GM18867 (cell line): ENCODE data around the gene DCUN1D3.
"Not testable (repeated sequence)": the region's sequence is repeated elsewhere in the genome, so short reads cannot be mapped to it uniquely, and the experiment has no call there.

Source experiments
- ATAC-seq: cut with Tn5 transposase; IDR thresholded peaks from one replicate; pipeline ENCODE4 v1.9.1; 2021; ENCODE audit warnings: mild to moderate bottlenecking, moderate library complexity; ENCODE audit not compliant: unreplicated experiment

Gene DCUN1D3, protein sequence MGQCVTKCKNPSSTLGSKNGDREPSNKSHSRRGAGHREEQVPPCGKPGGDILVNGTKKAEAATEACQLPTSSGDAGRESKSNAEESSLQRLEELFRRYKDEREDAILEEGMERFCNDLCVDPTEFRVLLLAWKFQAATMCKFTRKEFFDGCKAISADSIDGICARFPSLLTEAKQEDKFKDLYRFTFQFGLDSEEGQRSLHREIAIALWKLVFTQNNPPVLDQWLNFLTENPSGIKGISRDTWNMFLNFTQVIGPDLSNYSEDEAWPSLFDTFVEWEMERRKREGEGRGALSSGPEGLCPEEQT

DNA sequence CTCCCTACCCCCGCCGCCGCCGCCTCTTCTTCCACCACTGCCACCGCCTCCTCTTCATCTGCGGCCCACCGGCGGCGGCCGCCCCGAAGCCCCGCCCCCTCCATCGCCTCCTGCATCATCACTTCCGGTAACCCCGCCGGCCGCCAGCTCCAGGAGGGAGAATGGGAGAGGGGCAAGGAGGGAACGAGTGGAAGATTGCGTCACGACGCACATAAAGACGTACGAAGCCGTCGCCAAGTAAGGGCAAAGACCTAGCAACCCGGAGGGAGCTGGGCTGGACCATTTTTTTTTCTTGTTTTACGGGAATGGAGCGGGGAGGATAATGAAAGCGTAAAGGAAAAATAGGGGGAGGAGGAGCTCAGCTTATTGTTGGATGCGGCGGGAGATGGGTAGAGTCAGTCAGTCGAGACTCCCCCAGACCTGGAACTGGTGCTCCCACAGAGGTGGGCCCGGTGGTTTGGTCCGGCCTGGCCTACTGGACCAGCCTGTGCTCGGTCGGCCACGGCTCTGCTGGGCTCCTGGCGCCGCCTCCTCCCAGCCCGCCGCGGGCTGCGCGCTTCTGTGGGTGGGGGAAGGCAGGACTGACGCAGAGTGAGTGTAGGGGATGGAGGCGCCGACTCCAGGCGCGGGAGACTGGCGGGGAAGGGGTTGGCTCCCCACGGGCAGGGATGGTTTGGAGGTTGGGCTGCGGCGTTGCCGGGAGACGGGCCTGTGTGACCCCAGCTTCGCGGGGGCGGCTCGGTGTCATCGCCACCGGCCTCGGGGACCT, at the start of gene DCUN1D3, which contains the start of gene LYRM1:
TSS of gene DCUN1D3 (minus strand) at position 60 of the 769 bp plus-strand sequence. CDS start 37,820 bp downstream, outside the sequence.
TSS of gene LYRM1 (plus strand) at position 473 of the 769 bp plus-strand sequence. CDS start 14,785 bp downstream, outside the sequence.
- ATAC-seq: peak; percentile 74

DNA sequence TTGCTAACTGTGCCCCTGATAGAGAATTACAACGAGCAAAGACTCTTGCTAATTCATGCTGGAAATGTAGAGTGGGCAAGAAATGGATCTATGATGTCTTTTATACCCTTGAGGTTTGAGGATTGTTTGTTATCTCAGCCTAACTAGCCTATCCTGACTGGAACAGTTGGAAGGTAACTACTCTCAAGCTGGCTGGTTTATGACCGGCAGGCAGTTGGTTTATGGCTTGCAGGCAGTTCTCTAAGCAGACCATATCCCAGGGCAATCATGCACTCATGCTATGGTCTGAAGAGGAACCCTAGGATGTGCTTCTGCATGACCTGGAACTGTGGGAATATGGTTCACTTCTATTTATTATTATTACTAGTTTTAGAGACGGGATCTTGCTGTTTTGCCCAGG, 49.5 kb upstream of the DCUN1D3 start:
- no peak for ATAC-seq

DNA sequence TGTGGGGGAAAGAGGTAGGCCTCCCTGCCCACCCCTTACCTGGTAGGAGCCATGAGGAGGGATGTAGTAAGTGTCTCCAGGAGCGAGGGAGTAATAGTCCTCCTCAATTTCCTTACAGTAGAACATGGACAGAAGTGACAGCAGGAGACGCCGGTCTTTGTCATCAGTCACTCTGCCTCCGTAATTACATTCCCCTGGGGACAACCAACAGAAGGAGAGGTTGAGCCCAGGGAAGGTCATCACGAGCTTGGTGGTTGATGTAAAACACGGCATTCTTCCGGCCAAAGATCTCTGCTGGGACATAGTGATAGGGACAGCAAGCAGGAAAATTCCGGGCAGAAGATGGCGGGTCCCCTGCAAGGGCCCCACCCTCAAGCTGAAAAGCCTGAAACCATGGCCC, 48.3 kb upstream of the DCUN1D3 start:
- ATAC-seq: no peak

DNA sequence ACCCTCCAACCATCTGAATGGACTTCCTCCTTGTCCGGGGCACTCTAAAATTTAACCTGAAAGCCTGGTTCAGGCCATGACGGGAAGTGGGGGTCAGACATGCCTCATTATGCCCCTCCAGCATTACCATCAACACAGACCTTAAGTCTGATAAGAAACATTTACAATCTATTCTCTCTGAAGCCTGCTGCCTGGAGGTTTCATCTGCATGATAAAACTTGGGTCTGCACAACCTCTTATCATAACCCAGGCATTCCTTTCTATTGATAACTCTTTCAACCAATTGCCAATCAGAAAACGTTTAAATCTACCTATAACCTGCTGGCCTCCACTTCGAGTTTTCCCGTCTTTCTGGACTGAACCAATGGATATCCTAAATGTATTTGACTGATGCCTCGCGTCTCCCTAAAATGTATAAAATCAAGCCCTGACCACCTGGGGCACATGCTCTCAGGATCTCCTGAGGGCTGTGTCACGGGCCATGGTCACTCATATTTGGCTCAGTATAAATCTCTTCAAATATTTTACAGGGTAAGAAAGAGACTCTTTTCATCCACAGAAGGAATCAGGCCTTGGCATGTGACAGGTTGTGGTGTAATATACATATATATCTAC, 46.0 kb upstream of the DCUN1D3 start:
- ATAC-seq: no peak

DNA sequence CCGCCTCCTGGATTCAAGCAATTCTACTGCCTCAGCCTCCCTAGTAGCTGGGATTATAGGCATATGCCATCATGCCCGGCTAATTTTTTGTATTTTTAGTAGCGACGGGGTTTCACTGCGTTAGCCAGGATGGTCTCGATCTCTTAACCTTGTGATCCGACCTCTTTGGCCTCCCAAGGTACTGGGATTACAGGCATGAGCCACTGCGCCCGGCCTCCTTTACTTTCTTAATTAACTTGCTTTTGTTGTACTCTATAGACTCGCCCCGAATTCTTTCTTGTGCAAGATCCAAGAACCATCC, 45.4 kb upstream of the DCUN1D3 start:
- not testable (repeated sequence) for ATAC-seq

DNA sequence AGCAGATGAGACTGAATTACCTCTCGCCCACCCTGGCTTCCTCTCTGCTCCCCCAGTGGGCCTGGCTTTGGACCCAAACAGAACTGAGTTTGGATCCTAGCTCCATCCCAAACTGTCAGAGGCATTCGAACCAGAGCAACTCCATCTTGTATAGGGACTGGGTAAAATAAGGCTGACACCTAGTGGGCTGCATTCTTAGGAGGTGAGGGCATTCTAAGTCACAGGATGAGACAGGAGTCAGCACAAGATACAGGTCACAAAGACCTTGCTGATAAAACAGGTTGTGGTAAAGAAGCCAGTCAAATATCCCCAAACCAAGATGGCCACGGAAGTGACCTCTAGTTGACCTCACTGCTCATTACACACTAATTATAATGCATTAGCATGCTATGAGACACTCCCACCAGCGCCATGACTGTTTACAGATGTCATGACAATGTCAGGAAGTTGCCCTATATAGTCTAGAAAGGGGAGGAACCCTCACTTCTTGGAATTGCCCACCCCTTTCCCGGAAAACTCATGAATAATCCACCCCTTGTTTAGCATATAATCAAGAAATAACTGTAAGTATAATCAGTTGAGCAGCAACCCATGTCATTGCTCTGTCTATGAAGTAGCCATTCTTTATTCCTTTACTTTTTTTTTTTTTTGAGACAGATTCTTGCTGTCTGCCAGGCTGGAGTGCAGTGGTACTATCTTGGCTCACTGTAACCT, 44.9 kb upstream of the DCUN1D3 start:
- ATAC-seq: no peak

DNA sequence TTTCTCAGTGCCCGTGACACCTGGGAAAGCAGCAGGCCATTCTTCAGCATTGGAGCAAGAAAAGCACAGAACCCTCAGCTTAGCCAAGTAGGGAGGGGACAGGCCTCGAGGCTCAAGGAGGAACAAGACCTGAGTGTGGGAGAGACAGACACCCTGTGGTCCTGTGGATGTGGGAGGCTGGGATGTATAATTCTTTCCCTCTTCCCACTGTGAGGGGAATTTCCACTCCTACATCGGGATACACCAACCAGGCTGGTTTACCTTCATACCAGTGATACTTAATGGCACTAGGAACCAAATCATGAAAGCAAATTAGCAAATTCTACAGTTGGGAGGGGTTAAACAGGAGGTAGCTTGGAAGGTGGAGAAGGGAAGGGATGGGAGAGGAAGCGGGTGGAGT, 42.1 kb upstream of the DCUN1D3 start:
- no peak for ATAC-seq

DNA sequence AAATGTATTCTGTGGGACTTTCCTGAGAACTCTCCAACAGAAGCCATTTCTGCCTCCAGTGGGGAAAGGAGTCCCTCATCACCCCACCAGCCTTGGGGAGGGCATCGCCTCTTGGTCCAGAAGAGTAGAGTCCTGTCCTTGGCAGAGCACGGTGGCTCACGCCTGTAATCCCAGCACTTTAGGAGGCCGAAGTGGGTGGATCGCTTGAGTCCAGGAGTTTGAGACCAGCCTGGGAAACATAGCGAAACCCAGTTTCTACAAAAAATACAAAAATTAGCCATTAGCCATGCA, 41.4 kb upstream of the DCUN1D3 start:
- ATAC-seq: no peak

DNA sequence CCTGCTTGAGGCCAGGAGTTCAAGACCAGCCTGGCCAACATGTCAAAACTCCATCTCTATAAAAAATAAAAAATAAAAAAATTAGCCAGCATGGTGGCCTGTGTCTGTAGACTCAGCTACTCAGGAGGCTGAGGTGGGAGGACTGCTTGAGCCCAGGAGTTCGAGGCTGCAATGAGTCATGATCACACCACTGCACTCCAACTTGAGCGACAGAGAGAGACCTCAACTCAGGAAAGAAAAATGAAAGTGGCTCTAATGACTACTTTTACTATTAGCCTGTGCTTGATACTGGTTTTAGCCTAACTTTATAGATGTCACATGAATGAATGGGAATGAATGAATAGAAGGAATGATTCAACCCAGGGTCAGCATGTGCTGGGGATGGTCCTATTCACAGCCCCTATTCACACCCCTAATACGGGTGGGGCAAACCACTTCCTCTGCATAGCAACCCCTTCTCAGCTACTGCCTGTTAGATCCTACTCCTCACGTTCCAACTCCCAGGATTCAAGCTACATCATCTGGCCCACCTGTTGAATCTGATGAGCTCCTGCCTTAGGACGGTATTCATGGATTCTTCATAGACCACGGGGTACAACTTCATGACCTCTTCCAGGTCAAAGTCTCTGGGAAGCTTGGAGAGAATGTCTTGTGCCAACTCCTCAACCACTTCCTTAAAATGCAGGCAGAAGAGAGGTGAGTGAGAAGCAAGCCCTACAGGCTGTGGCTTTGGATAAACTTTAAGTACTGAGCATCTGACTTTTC, 40.9 kb upstream of the DCUN1D3 start:
- no peak for ATAC-seq

DNA sequence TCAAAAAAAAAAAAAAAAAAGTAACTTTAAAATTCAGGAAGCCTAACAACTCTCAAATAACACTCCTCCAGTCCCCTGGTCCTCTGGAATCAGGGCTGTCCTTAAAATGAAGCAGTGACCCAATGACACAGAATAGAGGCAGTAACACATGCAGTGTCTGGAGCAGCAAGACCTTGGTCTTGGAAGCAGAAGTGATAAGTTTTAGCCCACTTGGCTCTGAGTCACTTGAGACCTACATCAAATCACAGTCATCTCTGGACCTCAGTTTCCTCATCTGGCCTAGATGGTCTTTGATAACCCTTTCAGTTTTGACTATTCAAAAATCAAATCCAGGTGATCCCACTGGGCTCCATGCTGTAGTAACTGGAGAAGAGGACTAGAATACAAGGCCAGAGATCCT, 39.5 kb upstream of the DCUN1D3 start:
- no peak for ATAC-seq

DNA sequence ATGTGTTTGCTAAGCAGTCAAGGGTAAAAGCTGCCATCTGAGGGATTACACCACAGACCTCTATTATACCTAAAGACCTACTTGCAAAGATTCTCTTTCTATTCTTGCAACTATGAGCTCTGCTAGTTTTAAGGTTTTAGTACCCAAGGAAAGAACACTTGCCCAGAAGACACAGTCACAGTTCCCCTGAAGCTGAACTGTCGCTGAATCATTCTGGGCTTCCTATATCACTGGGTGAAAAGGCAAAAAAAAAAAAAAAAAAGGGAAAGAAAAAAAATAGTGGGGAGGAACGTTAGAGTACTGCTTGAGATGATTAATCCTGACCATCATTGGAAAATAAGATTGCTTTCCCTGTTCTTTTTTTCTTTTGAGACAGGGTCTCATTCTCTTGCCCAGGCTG, 38.3 kb upstream of the DCUN1D3 start:
- no peak for ATAC-seq

DNA sequence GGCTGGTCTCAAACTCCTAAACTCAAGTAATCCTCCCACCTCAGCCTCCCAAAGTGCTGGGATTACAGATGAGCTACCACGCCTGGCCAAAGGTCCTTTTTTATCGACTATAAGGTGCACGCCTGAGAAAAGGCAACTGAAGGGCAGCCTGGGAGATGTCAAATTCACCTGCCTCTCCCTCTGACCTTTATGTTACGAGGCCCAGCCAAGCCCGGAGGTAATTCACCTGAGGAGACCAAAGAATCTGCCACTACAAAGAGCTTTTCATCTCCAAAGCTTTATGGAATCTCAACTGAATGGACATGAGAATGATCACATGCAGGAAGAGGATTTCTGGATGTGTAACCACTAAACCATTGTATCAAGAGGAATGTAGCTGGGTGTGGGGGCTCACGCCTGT, 37.6 kb upstream of the DCUN1D3 start:
- no peak for ATAC-seq

DNA sequence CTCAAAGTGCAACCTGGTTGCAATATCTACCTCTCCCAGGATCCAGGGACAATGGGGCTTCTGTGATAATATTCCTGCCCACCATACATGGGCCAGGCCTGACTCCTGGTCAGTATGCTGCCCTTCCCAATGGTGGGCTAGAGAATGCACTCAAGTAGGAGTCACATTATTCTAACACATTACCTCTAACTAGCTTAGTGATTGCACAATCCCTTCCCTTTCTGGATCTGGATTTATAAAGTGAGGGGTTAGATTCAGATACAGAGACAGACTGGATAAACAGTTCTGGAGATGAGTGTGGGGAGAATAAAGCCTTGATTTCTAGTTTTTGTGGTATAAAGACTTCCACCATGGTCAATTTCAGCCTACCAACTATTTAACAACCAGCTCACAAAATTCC, 33.4 kb upstream of the DCUN1D3 start:
- no peak for ATAC-seq

DNA sequence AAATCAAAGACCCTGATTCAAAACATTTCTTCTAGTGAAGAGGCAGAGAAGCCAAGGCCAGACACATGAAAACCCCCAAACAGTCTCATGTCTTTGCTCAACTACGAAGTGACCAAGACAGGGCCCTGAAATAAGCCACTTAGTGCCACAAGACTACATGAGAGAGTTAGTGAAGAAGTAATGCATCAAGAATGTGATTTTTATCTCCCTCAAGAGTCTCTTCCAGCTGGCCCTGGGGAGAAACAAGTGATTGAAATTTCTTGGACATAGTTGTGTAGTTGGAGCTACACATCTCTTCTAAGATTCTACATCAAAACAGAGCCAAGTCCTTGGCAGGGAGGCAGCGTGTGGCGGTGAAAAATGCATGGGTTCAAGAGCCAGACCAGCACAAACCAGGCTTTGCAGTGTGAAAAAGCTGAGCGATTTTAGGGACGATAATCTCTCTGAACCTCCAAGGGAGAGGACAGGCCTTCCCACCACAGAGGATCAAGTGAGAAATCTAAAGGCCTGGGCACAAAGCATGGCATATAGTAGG, 31.0 kb upstream of the DCUN1D3 start:
- no peak for ATAC-seq

DNA sequence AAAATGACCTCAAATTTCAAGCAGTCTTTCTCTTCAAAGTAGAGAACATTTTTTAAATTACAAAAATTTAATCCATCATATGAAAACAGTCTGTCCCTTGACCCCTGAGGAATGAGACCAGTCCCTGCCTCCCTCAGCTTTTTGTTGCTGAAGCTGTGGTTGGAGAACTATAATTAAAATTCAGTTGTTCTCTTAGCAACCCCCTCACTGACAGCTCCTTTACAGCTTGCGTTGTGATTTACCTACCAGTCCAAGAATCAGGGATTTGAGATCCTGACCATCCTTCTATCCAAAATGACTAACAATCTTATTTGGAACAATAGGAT, 30.2 kb upstream of the DCUN1D3 start:
- ATAC-seq: no peak

DNA sequence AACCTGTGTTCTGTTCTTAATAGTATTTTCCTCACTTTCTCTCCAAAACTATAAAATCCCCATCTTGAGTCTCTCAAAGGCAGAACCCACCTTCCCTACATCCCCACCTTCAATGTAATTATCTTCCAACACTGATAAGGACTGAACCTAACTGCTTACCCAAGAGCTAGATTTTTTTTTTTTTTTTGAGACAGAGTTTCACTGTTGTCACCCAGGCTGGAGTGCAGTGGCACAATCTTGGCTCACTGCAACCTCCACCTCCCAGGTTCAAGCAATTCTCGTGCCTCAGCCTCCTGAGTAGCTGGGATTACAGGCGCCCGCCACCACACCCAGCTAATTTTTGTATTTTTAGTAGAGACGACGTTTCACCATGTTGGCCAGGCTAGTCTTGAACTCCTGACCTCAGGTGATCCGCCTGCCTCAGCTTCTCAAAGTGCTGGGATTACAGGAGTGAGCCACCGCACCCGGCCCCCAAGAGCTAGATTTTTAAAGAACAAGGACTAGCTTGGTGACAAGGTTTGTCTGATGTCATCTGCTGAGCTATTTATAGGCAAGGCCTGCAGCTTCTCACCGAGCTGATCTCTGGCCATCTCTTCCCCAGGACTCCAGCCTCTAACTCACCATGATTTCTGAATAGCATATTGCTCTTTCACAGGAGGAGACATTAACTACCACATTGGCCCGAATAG, 29.7 kb upstream of the DCUN1D3 start:
- not testable (repeated sequence) for ATAC-seq

DNA sequence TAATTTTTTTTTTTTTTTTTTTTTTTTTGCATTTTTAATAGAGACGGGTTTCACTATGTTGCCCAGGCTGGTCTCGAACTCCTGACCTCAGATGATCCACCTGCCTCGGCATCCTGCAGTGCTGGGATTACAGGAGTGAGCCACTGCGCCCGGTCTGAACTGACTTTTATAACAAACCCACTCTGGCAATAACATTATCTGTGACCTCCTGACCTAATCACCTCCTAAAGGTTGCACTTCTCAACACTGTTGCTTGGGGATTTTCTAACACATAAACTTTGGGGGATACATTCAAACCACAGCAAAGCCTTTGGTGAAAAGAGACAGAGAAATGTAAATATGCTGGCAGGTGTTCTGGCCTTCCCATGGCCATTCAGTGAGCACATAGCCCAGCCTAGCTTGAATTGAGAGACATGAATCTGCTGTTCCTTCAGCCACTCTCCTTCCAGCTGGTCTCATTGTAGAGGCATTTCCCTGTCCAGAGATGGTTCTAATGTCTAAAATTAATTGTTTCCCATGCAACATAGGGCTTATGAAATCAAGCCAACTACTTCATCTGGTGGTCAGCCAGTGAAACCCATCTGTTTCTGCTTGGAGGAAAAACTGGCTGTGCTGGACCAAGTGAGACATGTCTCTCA, 28.7 kb upstream of the DCUN1D3 start:
- ATAC-seq: no peak

DNA sequence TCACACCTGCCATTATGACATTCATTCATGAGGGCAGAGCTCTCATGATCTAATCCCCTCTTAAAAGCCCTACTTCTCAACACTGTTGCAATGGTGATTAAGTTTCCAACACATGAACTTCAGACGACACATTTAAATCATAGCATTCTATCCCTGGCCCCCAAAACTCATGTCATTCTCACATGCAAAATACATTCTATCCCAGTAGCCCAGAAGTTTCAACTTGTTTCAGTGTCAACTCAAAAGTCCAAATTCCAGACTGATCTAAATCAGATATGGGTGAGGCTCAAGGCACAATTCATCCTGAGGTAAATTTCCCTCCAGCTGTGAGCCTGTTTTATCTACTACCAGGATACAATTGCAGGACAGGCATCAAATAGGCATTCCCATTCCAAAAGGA, 25.6 kb upstream of the DCUN1D3 start:
- no peak for ATAC-seq

DNA sequence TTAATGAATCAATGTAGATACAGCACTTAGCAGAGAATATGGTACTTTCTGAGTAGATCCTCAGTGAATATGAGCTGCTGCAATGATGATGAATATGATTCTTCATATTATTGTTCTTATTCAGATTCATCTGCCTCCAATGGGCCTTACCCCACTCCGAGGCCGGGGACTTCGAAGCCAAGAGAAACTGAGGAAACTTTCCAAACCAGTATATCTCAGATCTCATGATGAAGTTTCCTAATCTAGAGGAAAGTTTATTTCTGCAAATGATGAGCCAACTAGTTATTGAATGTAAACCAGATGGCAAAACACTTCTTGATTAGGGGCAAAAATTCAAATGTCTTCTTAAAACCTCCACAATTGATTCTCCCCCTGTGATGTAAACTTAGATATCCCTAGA, 23.7 kb upstream of the DCUN1D3 start:
- ATAC-seq: no peak

DNA sequence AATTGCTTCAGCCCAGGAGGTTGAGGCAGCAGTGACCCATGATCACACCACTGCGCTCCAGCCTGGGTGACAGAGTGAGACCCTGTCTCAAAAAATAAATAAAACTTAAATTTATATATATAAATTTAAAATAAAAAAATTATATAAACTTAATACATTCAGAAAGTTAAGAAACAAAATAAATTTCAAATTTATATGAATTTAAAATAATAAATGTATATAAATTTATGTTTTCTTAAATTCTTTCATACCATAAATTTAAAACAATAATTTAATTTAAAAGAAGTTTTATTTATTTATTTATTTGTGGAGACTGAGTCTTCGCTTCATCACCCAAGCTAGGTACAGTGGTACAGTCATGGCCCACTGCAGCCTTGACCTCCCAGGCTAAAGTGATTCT, 20.6 kb upstream of the DCUN1D3 start:
- no peak for ATAC-seq
